22Rv1 (cell line): ENCODE data around the gene PROX1.

Experiments
- CTCF ChIP-seq: fragments of 450-650 bp; IDR thresholded peaks from 2 replicates; pipeline ENCODE4 v1.5.1; 2017; ENCODE audit warnings: mild to moderate bottlenecking
- ZFX ChIP-seq: fragments of 450-650 bp; IDR thresholded peaks from 2 replicates; pipeline ENCODE4 v1.6.1; 2017; ENCODE audit warnings: antibody characterized with exemption, borderline replicate concordance

DNA sequence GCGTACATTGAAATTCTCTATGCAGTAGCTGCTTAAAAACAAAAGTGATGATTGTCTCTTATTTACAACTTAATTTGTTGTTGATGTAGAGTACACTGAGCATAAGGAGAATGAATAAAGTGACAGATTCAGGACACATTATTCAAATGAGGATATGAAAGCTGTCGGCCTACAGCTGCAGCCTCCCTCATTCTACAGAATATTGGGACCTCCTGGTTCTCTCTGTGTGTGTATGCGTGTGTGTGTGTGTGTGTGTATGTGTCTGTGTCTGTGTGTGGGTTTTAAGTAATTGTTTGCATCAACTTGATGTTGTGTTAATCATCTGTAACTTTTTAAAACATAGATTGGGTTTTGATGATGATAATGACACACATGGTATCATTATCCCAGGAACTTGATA lies 17.9 kb downstream of the PROX1 start:
- no peak for TF ChIP-seq CTCF
- TF ChIP-seq ZFX, result no peak
